H1 (cell line): ENCODE data around the gene TMEM178B. TPM values are rescaled to one million over a fixed set of nuclear protein-coding genes. Genes with fewer than 3 reads are reported as not detected.

Experiments
- CTCF ChIA-PET: fragments of 300-600 bp; sonication (Branson Sonifier 250); formaldehyde crosslinking; loops from one replicate; lab custom pipeline; 2021; ENCODE audit not compliant: partially characterized antibody; lab: Charles Lee
- POLR2A ChIA-PET: fragments of 300-600 bp; sonication (Branson Sonifier 250); formaldehyde crosslinking; loops from one replicate; lab custom pipeline; 2021; ENCODE audit warnings: inconsistent platforms; ENCODE audit not compliant: partially characterized antibody; lab: Charles Lee
- DNase-seq, 2 experiments: peaks; one replicate each; pipeline versions ENCODE4 v3.0.0 to v3.0.0-alpha.2; 2010 to 2022; ENCODE audit warnings: low spot score in 2 of 2, low read depth in 1 of 2, mixed read lengths in 1 of 2
- FAIRE-seq: peaks from 2 replicates; lab custom pipeline; 2011; peaks lifted over from hg19 to GRCh38; lab: Jason Lieb, UNC
- H2AFZ ChIP-seq: 2 replicates; pipeline ENCODE4 v1.8.1; 2012; ENCODE audit warnings: low read length, inconsistent platforms
- H2AK5ac ChIP-seq: 2 replicates; pipeline ENCODE4 v1.6.1; 2013; ENCODE audit warnings: low read depth, low read length
- H2BK120ac ChIP-seq: replicated peaks from 2 replicates; pipeline ENCODE3; 2013; ENCODE audit warnings: low read depth, low read length, inconsistent platforms
- H2BK12ac ChIP-seq: 2 replicates; pipeline ENCODE4 v1.6.1; 2013; ENCODE audit warnings: low read depth, low read length
- H2BK15ac ChIP-seq: 2 replicates; pipeline ENCODE4 v1.6.1; 2013; ENCODE audit warnings: low read length
- H2BK20ac ChIP-seq: 2 replicates; pipeline ENCODE4 v1.6.1; 2013; ENCODE audit warnings: low read length
- H2BK5ac ChIP-seq: 2 replicates; pipeline ENCODE4 v1.6.1; 2013; ENCODE audit warnings: low read depth, low read length
- H3K14ac ChIP-seq: 2 replicates; pipeline ENCODE4 v1.6.1; 2013; ENCODE audit warnings: inconsistent platforms; ENCODE audit not compliant: insufficient read length
- H3K18ac ChIP-seq: 2 replicates; pipeline ENCODE4 v1.6.1; 2013; ENCODE audit warnings: low read length; ENCODE audit errors: extremely low read depth
- H3K23ac ChIP-seq: 2 replicates; pipeline ENCODE4 v1.6.1; 2013; ENCODE audit warnings: inconsistent platforms; ENCODE audit not compliant: insufficient read length
- H3K23me2 ChIP-seq: 2 replicates; pipeline ENCODE4 v1.6.1; 2013; ENCODE audit warnings: low read depth, low read length
- H3K27ac ChIP-seq: 2 replicates; pipeline ENCODE4 v1.6.1; 2011; ENCODE audit warnings: low read depth, low read length, inconsistent platforms
- H3K27me3 ChIP-seq, 4 experiments: replicated peaks in 1 of 4; 1 replicate in 1 of 4; 2 replicates in 3 of 4; pipeline versions ENCODE4 v1.6.1 to v1.8.1; 2011 to 2013; ENCODE audit warnings: low read length in 3 of 4, mild to moderate bottlenecking in 3 of 4, inconsistent platforms in 2 of 4, mixed read lengths in 2 of 4, moderate library complexity in 1 of 4; ENCODE audit not compliant: control insufficient read depth in 3 of 4, insufficient read depth in 3 of 4; ENCODE audit errors: extremely low read depth in 1 of 4
- H3K36me3 ChIP-seq, 4 experiments: 2 replicates each; pipeline versions ENCODE4 v1.6.1 to v1.8.1; 2011 to 2013; ENCODE audit warnings: mild to moderate bottlenecking in 4 of 4, low read length in 3 of 4, moderate library complexity in 2 of 4, control low read depth in 1 of 4, inconsistent platforms in 1 of 4; ENCODE audit not compliant: insufficient read depth in 4 of 4, control insufficient read depth in 2 of 4
- H3K4ac ChIP-seq: replicated peaks from 2 replicates; pipeline ENCODE3; 2013; ENCODE audit warnings: low read length, low read depth, mixed read lengths, inconsistent platforms; ENCODE audit not compliant: insufficient read length
- H3K4me1 ChIP-seq, 4 experiments: replicated peaks in 1 of 4; 1 replicate in 1 of 4; 2 replicates in 3 of 4; pipeline versions ENCODE4 v1.6.1 to v1.8.1; 2011 to 2013; ENCODE audit warnings: low read length in 3 of 4, inconsistent platforms in 2 of 4, mixed read lengths in 1 of 4; ENCODE audit not compliant: insufficient read depth in 4 of 4, control insufficient read depth in 3 of 4
- H3K4me2 ChIP-seq, 2 experiments: 2 replicates each; pipeline versions ENCODE4 v1.6.1 to v1.8.1; 2011 to 2013; ENCODE audit warnings: low read depth in 2 of 2, low read length in 2 of 2, control low read depth in 1 of 2, inconsistent platforms in 1 of 2, mild to moderate bottlenecking in 1 of 2; ENCODE audit not compliant: insufficient read depth in 1 of 2
- H3K4me3 ChIP-seq, 4 experiments: fragments of 200-600, 300-600 bp in 1 of 4; sonication (generic), shearing (Covaris generic), sonication (Bioruptor Twin) in 1 of 4; 2 replicates each; pipeline versions ENCODE4 v1.5.1 to v1.8.1; 2011 to 2016; ENCODE audit warnings: low read length in 4 of 4, low read depth in 3 of 4, control low read depth in 2 of 4, inconsistent platforms in 2 of 4, mild to moderate bottlenecking in 2 of 4, mixed read lengths in 1 of 4, moderate library complexity in 1 of 4; ENCODE audit not compliant: insufficient read depth in 2 of 4; ENCODE audit errors: extremely low read depth in 1 of 4
- H3K56ac ChIP-seq: replicated peaks from 2 replicates; pipeline ENCODE3; 2013; ENCODE audit warnings: low read depth, mild to moderate bottlenecking, mixed read lengths, low read length, inconsistent platforms; ENCODE audit not compliant: insufficient read length
- H3K79me1 ChIP-seq: 2 replicates; pipeline ENCODE4 v1.6.1; 2013; ENCODE audit warnings: low read depth, low read length, control low read depth
- H3K79me2 ChIP-seq, 2 experiments: 2 replicates each; pipeline versions ENCODE4 v1.6.1 to v1.8.1; 2012 to 2013; ENCODE audit warnings: low read length in 2 of 2, mild to moderate bottlenecking in 2 of 2, inconsistent platforms in 1 of 2; ENCODE audit not compliant: insufficient read depth in 2 of 2, control insufficient read depth in 1 of 2
- H3K9ac ChIP-seq, 4 experiments: replicated peaks in 1 of 4; 1 replicate in 1 of 4; 2 replicates in 3 of 4; pipeline versions ENCODE4 v1.6.1 to v1.8.1; 2011 to 2013; ENCODE audit warnings: low read depth in 3 of 4, low read length in 3 of 4, control low read depth in 2 of 4, mild to moderate bottlenecking in 2 of 4, moderate library complexity in 2 of 4, inconsistent platforms in 1 of 4; ENCODE audit errors: extremely low read depth in 1 of 4
- H3K9me3 ChIP-seq, 2 experiments: 2 replicates each; pipeline versions ENCODE4 v1.6.1 to v1.8.1; 2012 to 2013; ENCODE audit warnings: mild to moderate bottlenecking in 2 of 2, moderate library complexity in 2 of 2, control low read depth in 1 of 2, inconsistent platforms in 1 of 2, low read depth in 1 of 2, low read length in 1 of 2, mixed read lengths in 1 of 2; ENCODE audit not compliant: insufficient read depth in 2 of 2
- H4K20me1 ChIP-seq, 2 experiments: replicated peaks in 1 of 2; 2 replicates each; pipeline versions ENCODE3 to v1.8.1; 2011 to 2013; ENCODE audit warnings: inconsistent platforms in 2 of 2, low read length in 2 of 2, mild to moderate bottlenecking in 1 of 2; ENCODE audit not compliant: insufficient read depth in 2 of 2, control insufficient read depth in 1 of 2
- H4K5ac ChIP-seq: 2 replicates; pipeline ENCODE4 v1.6.1; 2013; ENCODE audit warnings: low read length, low read depth, mixed read lengths, inconsistent platforms; ENCODE audit not compliant: insufficient read length
- H4K8ac ChIP-seq: 2 replicates; pipeline ENCODE4 v1.8.0; 2013; ENCODE audit warnings: mild to moderate bottlenecking, moderate library complexity, low read length, inconsistent platforms; ENCODE audit not compliant: insufficient read depth; ENCODE audit errors: extremely low read depth
- H4K91ac ChIP-seq: replicated peaks from 2 replicates; pipeline ENCODE3; 2013; ENCODE audit warnings: low read length, mixed read lengths, inconsistent platforms; ENCODE audit not compliant: insufficient read length
- CHD1 ChIP-seq: IDR thresholded peaks from 2 replicates; pipeline ENCODE4 v1.6.1; 2012; ENCODE audit warnings: low read depth, low read length, improper control_type of control experiment
- CTBP2 ChIP-seq: IDR thresholded peaks from 2 replicates; pipeline ENCODE4 v1.7.0; 2011; ENCODE audit warnings: borderline replicate concordance, mild to moderate bottlenecking, moderate library complexity, mixed read lengths, low read length; ENCODE audit not compliant: insufficient read depth, insufficient read length
- HDAC6 ChIP-seq: IDR thresholded peaks from one replicate; pipeline ENCODE4 v1.7.1; 2012; ENCODE audit warnings: low read depth, mild to moderate bottlenecking, inconsistent platforms, low read length, moderate library complexity
- WGBS, 2 experiments: shearing (Covaris generic) in 1 of 2; methylation state at CpG; one replicate each; pipeline versions ENCODE4 v1.1.6 to v1.1.7; 2013 to 2015; ENCODE audit warnings: low lambda C conversion rate in 2 of 2, mixed read lengths in 2 of 2, inconsistent platforms in 1 of 2, low coverage in 1 of 2, missing lambda C conversion rate in 1 of 2; ENCODE audit not compliant: insufficient replicate concordance in 2 of 2, insufficient coverage in 1 of 2, insufficient read length in 1 of 2; ENCODE audit errors: extremely low coverage in 1 of 2, missing lambda C conversion rate in 1 of 2; 5-methylcytosine and 5-hydroxymethylcytosine counted together
- polyA plus RNA-seq, 7 experiments: library from polyadenylated mRNA; depleted of rRNA in 3 of 7; stranded (reverse) in 5 of 7; unstranded in 2 of 7; fragments of >200 nt in 5 of 7; fragments of 200-250 nt in 2 of 7; gene quantifications; 1 replicate in 5 of 7; 2 replicates in 1 of 7; 4 replicates in 1 of 7; pipeline versions ENCODE4 v1.2.1 to v1.2.3, GENCODE V29; 2011 to 2013; ENCODE audit warnings: missing spikeins in 2 of 7, mixed read lengths in 2 of 7
- total RNA-seq: library from RNA; stranded (reverse); fragmentation: NEBNext Ultra II Directional; extraction: Animal tissue kit (Norgen Biotek cat#: 25700); gene quantifications from 2 replicates; pipeline ENCODE4 v1.2.1, GENCODE V29; 2021

Gene TMEM178B
- total and polyA plus RNA-seq, 2 of the 8 experiments (the other 6 are each of a cell fraction or from before 2014, with no cell fraction given): 5.3 to 18.1 TPM

DNA sequence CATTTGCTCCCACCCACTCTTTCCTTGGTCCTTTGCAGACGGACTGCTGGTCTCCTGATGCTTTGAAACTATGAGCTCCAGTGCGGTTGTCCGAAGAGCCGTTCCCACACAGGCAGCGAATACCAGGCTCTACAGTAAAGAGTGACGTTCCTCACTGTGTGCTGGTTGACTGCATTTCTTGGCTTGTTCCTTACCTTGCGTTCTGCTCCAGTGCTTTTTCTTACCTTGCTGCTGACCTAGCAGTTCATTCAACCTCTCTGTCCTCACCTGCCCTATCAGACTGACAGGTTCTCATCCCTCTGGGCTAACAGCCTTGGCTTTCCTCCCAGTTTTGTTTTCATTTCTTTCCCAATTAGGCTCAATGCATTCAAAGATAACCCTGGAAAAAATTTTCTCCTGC lies 214.8 kb downstream of the TMEM178B start:
- peaks cover 0 to 3% (median 0%) of the 10 kb centered on the region in 4 experiments; a peak in 1 of 7 replicates for H3K4me1 ChIP-seq
- no peak overlapping the region for H2AK5ac ChIP-seq
- H3K36me3 ChIP-seq: no peaks in the 10 kb centered on the region
- WGBS, 2 experiments: 94% methylated on average over 7 of the region's 7 CpGs; no CpG with 5 or more reads in 1 of the 2 experiments
- CTCF ChIA-PET: interaction anchor here (0.8 to 1.6 kb wide), 3 partner anchors 13 to 361 kb away, joined by 3 read pairs; no protein-coding TSS in a partner anchor
- H2BK20ac ChIP-seq: no peak overlapping the region
- H3K79me2 ChIP-seq: no peaks in the 10 kb centered on the region
- H3K27ac ChIP-seq: no peak overlapping the region
- H3K14ac ChIP-seq: no peak overlapping the region
- H3K79me1 ChIP-seq: no peaks in the 10 kb centered on the region; the same call in 1 of the 2 replicates
- FAIRE-seq: no peak
- no peak overlapping the region for H3K56ac ChIP-seq
- H4K20me1 ChIP-seq: peaks cover 0 to 2% of the 10 kb centered on the region in 2 experiments
- no peak overlapping the region for H2BK12ac ChIP-seq
- no peak for TF ChIP-seq CHD1
- no peak for TF ChIP-seq CTBP2
- TF ChIP-seq HDAC6: no peak
- TF ChIP-seq, all 59 proteins: peak for 0
- H2BK5ac ChIP-seq: no peak overlapping the region; the same call in 1 of the 2 replicates
- H3K4me3 ChIP-seq: no peak overlapping the region
- no peaks in the 10 kb centered on the region for H3K23me2 ChIP-seq
- no peak overlapping the region for H4K5ac ChIP-seq
- H3K9ac ChIP-seq: no peak overlapping the region
- no peak overlapping the region for H3K4me2 ChIP-seq
- no peak overlapping the region for H4K8ac ChIP-seq
- POLR2A ChIA-PET: no interaction called here
- H3K18ac ChIP-seq: no peak overlapping the region
- H3K9me3 ChIP-seq: no peaks in the 10 kb centered on the region
- no peak overlapping the region for H3K23ac ChIP-seq
- no peak overlapping the region for H4K91ac ChIP-seq
- DNase-seq: no peak
- no peak overlapping the region for H2AFZ ChIP-seq
- no peak overlapping the region for H3K4ac ChIP-seq
- H2BK15ac ChIP-seq: no peak overlapping the region
- no peak overlapping the region for H2BK120ac ChIP-seq
- H3K27me3 ChIP-seq: no peaks in the 10 kb centered on the region
